GM19193 (cell line): ENCODE data around the gene SWI5.

Experiments
- POLR2A ChIP-seq: IDR thresholded peaks from 4 replicates; pipeline ENCODE4 v1.6.1; 2011; ENCODE audit not compliant: insufficient read depth, insufficient read length; ENCODE audit errors: extremely low read depth

SWI5 gene

GRCh38 chr9:128260340-128260739 lies 15.7 kb upstream of the SWI5 start:
- TF ChIP-seq POLR2A: no peak

- no peak for TF ChIP-seq POLR2A
Measured at GRCh38 chr9:128262687-128263086, 13.4 kb upstream of the SWI5 start.

- no peak for TF ChIP-seq POLR2A
Measured at GRCh38 chr9:128265348-128265847, 10.7 kb upstream of the SWI5 start.

DNA sequence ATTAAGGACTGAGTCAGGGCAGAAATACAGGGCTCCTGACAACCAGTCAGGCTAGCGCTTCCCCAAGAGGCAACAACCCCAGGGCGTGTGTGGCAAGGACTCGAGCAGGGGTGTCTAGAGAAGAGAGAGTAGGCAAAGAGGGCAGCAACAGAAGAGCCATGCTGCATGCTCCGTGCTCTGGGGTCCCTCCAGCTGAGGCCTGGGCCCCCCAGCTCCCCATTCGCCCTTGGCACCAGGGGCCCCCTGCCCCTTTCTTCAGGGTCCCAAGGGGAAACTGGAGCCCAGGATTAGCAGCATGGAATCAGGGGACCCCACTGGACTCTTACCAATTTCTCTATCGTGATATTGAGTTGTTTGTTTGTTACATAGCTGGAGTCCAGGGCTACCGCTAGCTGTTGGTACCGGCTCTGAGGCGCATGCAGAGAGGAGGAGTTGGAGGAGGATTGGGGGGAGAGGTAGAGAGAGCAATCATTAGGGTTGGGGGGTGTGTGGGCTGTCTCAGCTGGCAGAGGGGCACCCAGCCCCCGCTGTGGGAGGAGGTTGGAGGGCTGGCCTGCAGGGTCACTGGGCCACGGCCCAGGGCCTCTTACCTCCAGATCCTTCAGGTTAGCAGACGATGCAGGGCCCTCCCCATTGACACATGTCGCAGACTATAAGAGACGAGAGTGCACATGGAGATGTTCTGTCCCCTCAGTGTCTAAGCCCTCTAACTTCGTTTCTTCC lies 9.0 kb upstream of the SWI5 start:
- TF ChIP-seq POLR2A: no peak

GRCh38 chr9:128271112-128271511 lies 5.0 kb upstream of the SWI5 start:
- TF ChIP-seq POLR2A: no peak

- TF ChIP-seq POLR2A: no peak
Measured at GRCh38 chr9:128271512-128271911, 4.6 kb upstream of the SWI5 start.

DNA sequence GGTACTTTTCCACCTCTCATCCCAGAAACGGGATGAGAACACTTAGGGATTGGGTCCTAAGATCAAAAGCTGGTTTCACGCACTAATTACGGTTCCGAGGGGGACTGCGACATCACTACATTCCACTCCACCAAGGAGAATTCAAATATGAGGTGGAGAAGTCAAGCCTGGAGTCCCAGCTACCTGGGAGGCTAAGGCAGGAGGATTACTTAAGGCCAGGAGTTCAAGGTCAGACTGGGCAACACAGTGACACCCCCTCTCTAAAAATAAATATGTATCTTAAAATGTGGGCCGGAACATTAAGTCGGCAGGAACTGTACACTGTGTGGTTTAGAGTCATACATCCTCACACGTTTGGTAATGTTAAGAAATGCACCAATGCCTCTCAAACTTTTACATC lies 1.8 kb upstream of the SWI5 start:
- TF ChIP-seq POLR2A: no peak

DNA sequence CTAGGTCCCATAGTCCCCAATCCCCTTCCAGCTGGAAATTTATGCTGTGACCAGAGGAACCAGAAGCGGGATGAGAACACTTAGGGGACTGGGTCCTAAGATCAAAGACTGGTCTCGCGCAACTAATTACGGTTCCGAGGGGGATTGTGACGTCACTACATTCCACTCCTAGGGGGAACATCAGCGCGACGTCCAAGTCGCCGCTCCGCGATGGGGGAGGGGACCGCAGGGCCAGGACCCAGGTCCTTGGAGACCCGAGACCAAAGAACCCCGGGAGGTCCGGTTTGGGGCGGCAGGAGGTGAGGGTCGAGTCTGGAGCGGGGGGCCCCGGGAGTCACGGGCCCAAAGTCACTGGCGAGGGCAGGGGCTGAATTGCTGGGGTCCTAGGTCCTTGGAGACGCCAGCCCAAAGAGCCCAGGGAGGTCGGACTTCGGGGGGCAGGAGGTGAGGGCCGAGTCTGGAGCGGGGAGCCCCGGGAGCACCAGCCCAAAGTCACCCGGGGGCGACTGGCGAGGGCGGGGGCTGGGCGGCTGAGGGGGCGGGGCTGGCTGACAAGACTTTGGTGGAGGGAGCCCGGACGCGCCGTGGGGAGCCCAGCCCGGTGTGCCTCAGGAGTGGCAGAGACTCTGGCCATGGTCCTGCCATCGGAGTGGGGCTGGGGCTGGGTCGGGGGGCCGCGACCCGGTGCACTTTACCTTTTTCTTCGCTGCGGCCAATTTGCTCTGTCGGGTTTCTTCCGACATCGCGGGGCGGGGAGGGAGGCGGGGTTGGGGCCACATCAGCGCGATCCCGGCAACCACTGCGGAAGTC lies 673 bp upstream of the SWI5 start, which contains the start of gene GOLGA2:
TSS of gene GOLGA2 (minus strand) at position 810 of the 810 bp plus-strand sequence. CDS start at position 779, 31 bp downstream.
- TF ChIP-seq POLR2A: peak; percentile 56

GRCh38 chr9:128276574-128277270 lies 646 bp downstream of the SWI5 start:
- TF ChIP-seq POLR2A: no peak

DNA sequence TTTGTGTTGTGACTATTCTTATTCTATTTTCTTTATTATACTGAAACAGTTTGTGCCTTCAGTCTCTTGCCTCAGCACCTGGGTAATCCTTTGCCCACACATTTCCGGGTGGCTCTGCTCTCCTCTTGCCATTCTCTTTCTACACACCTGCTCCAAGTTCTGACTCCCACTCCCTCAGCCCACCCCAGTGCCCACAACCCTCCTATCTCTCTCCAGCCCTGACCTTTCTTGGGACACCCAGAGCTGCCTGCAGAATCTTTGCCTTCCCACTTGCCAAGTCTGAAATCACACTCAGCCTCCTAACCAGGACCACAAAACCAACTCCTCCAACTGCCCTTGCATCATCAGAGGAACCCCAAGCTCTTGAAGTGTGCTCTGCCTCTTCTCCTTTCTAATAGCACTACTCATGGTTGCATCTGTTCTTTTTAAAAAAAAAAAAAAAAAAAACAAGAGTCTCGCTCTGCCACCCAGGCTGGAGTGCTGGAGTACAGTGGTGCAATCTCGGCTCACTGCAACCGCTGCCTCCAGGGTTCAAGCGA lies 4.1 kb downstream of the SWI5 start:
- no peak for TF ChIP-seq POLR2A

GRCh38 chr9:128282500-128282899 lies 6.4 kb downstream of the SWI5 start:
- TF ChIP-seq POLR2A: no peak

DNA sequence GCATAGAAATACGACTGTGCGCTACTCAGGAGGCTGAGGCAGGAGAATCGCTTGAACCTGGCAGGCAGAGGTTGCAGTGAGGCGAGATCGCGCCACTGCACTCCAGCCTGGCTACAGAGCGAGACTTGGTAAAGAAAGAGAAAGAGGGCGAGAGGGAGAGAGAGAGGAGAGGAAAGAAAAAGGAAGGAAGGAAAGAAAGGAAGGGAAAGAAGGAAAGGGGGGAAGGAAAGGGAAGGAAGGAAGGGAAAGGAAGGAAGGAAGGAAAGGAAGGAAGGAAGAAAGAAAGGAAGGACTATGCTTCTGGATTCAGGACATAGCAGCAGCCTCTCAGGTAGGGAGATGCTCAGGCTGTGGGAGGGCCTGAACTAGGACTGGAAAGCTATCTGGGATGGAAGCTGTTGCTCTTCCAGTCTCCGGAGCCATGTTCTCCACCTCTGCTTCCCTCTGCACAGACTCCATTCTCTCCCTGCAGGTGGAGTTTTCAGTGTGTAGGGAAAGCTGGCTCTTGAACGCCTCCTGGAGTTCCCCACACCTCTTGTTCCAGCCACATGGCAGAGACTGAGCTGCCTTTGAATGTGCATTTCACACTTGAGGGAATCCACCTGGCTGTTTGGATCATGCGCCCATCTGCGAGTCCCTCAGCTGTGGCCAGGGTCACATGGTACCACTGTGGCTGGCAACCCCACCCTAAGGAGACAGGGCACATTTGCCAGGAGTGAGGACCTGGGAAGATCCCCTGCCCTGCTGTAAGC lies 9.1 kb downstream of the SWI5 start:
- no peak for TF ChIP-seq POLR2A

DNA sequence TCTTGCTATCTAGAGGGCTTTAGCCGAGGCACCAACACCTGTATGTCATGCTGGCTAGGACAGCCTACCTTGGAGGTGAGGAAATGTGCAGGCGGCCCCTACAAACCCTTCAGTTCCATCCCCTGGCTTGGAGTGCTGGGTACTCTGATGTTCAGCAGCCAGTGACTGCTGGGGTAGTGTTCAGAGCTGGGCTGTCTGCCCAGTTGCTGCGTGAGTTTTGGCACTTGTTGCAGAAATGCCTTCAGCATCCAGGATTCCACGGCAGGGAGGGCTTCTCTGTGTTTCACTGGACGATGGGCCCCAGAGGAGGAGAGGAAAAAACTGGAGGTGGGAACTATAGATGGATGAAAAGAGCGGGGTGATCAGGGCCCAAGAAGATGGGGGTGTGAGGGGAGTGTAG lies 10.4 kb downstream of the SWI5 start:
- no peak for TF ChIP-seq POLR2A

DNA sequence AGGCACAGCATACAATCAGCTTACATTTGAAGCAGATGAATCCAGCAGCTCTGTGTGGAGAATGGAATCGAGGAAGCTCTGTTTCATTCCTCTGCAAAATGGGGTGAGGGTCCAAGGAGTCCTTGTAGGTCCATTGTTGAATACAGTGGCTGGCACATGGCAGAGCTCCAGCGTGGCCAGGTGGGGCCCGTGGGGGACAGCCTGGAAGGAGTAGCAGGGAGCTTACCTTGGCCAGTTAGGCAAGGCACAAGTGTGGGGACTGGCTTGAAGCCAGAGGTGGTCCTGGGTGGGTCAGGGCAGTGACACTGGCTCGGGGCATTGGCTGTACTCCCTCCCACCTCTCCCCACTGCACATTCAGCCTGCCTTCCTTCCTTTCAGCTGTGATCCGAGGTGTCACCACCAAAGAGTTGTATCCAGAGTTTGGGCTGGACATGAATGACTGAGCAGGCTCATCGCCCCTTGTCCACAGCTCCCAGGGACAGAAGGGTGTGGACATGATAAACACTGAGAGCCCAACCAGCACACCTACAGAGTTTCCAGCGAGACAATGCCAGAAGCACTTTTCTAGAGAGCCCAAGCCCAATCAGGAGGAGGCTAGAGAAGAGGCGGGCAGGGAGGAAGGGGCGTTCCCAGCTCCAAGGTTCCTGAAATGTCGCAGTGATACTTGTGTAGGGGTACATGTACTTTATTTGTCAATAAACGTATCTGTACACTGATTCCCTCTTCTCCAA lies 12.4 kb downstream of the SWI5 start:
- TF ChIP-seq POLR2A: no peak
